RWPE1 (cell line): ENCODE measurements around the gene CCT6A.
"Not testable (repeated sequence)": the region's sequence is repeated elsewhere in the genome, so short reads cannot be mapped to it uniquely, and the experiment has no call there.

Experiments used
- CTCF ChIA-PET: fragments of 350-600 bp; sonication (Branson Sonifier 250); formaldehyde crosslinking; extraction: SDS; loops from one replicate; lab custom pipeline; 2021; lab: Yijun Ruan, JAX
- POLR2A ChIA-PET: fragments of 400-600 bp; formaldehyde crosslinking; extraction: SDS; loops from one replicate; lab custom pipeline; 2020; ENCODE audit warnings: antibody characterized with exemption; ENCODE audit not compliant: low non-redundant PET; lab: Yijun Ruan, JAX
- DNase-seq: peaks from one replicate; pipeline ENCODE4 v3.0.0; 2012; ENCODE audit warnings: low spot score
- H3K27ac ChIP-seq: fragments of 450-650 bp; 2 replicates; pipeline ENCODE4 v1.5.1; 2017
- CTCF ChIP-seq: fragments of 450-650 bp; conservative IDR thresholded peaks from 2 replicates; pipeline ENCODE4 v1.5.1; 2017; ENCODE audit warnings: low read depth, mild to moderate bottlenecking

The CCT6A gene

GRCh38 chr7:56074371-56074791 is 22.8 kb downstream of the CCT6A start:
- TF ChIP-seq CTCF: peak; percentile 96
- POLR2A ChIA-PET: no interaction called here
- CTCF ChIA-PET: interaction anchor here (0.6 to 1.2 kb wide), 7 partner anchors 18 to 433 kb away, joined by 3 to 6 read pairs (median 4); partner anchors contain the start of gene PHKG1
- peak; percentile 82 for DNase-seq
- H3K27ac ChIP-seq: peak overlapping the region; percentile 54

DNA sequence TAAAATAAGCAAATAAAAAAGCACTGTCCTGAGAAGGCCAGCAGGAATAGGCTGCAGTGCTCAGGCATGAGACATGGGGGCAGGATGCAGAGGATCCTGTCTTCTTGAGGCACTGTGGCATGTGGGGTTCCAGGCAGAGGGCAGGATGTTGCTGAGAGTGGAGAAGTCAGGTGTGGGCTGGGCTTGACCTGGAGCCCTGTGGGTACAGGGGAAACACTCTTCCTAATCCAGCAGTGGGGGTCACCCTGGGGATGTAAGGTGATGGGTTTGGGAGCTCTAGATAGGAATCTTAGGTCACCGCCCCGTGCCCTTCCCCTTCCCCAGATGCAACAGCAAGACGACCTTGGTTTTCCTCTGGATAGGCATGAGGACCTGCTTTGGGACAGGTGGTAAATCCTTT is 26.1 kb downstream of the CCT6A start:
- ChIA-PET CTCF (no interaction called here), POLR2A (no interaction called here)
- no peak overlapping the region for H3K27ac ChIP-seq
- DNase-seq: no peak
- TF ChIP-seq CTCF: no peak

GRCh38 chr7:56078196-56078595 is 26.6 kb downstream of the CCT6A start:
- H3K27ac ChIP-seq: no peak overlapping the region
- CTCF ChIA-PET: no interaction called here
- TF ChIP-seq CTCF: no peak
- no peak for DNase-seq
- POLR2A ChIA-PET: no interaction called here

- no peak for DNase-seq
- ChIA-PET POLR2A (interaction anchor here (0.6 kb wide), 1 partner anchor 122 kb away, joined by 3 read pairs; no protein-coding TSS in a partner anchor), CTCF (no interaction called here)
- peak overlapping the region; percentile 61 for H3K27ac ChIP-seq
- no peak; the same call in 1 of the 2 replicates for TF ChIP-seq CTCF
These were observed 28.1 kb downstream of the CCT6A start for GRCh38 chr7:56079450-56080185.

DNA sequence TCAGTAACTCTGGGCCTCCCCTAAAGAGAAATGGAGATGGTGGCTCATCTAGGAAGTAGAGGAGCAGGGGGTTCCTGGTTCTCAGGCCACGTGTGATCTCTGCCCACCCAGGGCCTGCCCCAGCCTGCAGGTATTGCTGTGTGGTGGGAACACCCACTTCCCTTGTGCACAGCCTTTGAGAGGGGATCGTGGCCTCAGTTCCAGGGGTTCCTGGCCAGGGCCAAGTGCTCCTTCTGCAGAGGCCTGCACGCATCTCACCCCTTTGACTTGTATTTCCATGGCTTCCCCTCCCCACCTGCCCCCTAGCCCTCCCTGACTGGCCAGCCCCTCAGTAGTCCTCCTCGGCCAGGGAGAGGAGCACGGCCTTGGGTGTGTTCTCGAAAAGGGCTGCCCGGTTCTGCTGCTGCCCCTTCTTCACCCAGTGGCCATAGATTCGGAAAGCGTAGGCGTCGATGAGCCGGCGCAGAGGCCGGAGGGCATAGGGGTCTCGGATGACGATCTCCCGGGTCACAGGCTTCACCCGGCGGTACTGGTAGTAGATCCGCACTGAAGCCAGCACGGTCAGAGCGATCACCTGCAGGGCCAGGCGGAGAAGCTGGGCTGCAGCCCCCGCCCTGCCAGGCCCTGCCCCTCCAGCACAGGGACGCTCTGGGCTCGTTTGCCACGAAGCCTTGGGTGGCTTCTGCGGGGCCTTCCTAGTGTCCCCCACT is 29.3 kb downstream of the CCT6A start:
- DNase-seq, CTCF ChIA-PET, POLR2A ChIA-PET, H3K27ac ChIP-seq: not testable (repeated sequence)

- POLR2A ChIA-PET: no interaction called here
- TF ChIP-seq CTCF: no peak
- DNase-seq: no peak
- CTCF ChIA-PET: no interaction called here
- 0 out of 2 replicates have a peak overlapping the region, but pooled peaks have one; percentile 1 for H3K27ac ChIP-seq
These were observed 30.2 kb downstream of the CCT6A start for GRCh38 chr7:56081626-56082340.
